GM12872 (cell line): ENCODE data around the gene CBS.

Source experiments
- CTCF ChIP-seq: IDR thresholded peaks from 3 replicates; pipeline ENCODE4 v1.5.1; 2011; ENCODE audit warnings: low read depth, mild to moderate bottlenecking, low read length, moderate library complexity; ENCODE audit not compliant: insufficient read depth

CBS gene

GRCh38 chr21:43020177-43020576 lies 55.5 kb downstream of the CBS start:
- no peak for TF ChIP-seq CTCF

GRCh38 chr21:43018519-43018918 lies 57.1 kb downstream of the CBS start:
- no peak for TF ChIP-seq CTCF

- no peak for TF ChIP-seq CTCF
Measured at GRCh38 chr21:43016728-43017127, 58.9 kb downstream of the CBS start.

- TF ChIP-seq CTCF: no peak
Measured at GRCh38 chr21:43015906-43016540, 59.6 kb downstream of the CBS start.

GRCh38 chr21:43012596-43012995 lies 63.0 kb downstream of the CBS start:
- no peak for TF ChIP-seq CTCF

- TF ChIP-seq CTCF: no peak
Measured at GRCh38 chr21:43006874-43007208, 68.8 kb downstream of the CBS start.

GRCh38 chr21:43005635-43006034 lies 70.0 kb downstream of the CBS start:
- no peak for TF ChIP-seq CTCF
